ENCODE data around the gene OR5A2.

GRCh38 chr11:59463190-59463641, 37.0 kb upstream of the OR5A2 start:
- TF ChIP-seq CTCF (IDR thresholded peaks at IDR 0.05) (no peak), POLR2A (IDR thresholded peaks at IDR 0.05) (no peak), EP300 (IDR thresholded peaks at IDR 0.05) (no peak)
